Myocyte (in vitro differentiated cells): Measurements from ENCODE around the gene COL1A1. TPM values are rescaled to one million over a fixed set of nuclear protein-coding genes. Genes with fewer than 3 reads are reported as not detected.

Experiments used
- DNase-seq: peaks from one replicate; pipeline ENCODE4 v3.0.0-alpha.2; 2012; ENCODE audit warnings: low read depth
- total RNA-seq: library from RNA; depleted of rRNA; stranded (reverse); fragments of >200 nt; gene quantifications from 2 replicates; pipeline ENCODE4 v1.2.3, GENCODE V29; 2014

Gene COL1A1
- total RNA-seq, 1 donor from 2014 or later: 604 TPM

GRCh38 chr17:50187751-50188530 lies 13.5 kb downstream of the COL1A1 start:
- DNase-seq: peak; percentile 51

GRCh38 chr17:50187394-50187725 lies 14.1 kb downstream of the COL1A1 start:
- DNase-seq: no peak

- peak; percentile 56 for DNase-seq
These were observed 14.6 kb downstream of the COL1A1 start for GRCh38 chr17:50186661-50187393.

GRCh38 chr17:50185631-50186471 lies 15.6 kb downstream of the COL1A1 start:
- peak; percentile 24 for DNase-seq

GRCh38 chr17:50184611-50185398 lies 16.6 kb downstream of the COL1A1 start:
- DNase-seq: peak; percentile 43

- peak; percentile 36 for DNase-seq
These were observed 17.4 kb downstream of the COL1A1 start for GRCh38 chr17:50184064-50184463.

GRCh38 chr17:50183421-50183994 lies 17.9 kb downstream of the COL1A1 start:
- DNase-seq: peak; percentile 20

- DNase-seq: peak; percentile 31
These were observed 18.5 kb downstream of the COL1A1 start for GRCh38 chr17:50182783-50183420.

- DNase-seq: peak; percentile 87
These were observed 19.6 kb downstream of the COL1A1 start for GRCh38 chr17:50181591-50182560.

- DNase-seq: no peak
These were observed 20.3 kb downstream of the COL1A1 start for GRCh38 chr17:50181144-50181543.

GRCh38 chr17:50180620-50181019 lies 20.8 kb downstream of the COL1A1 start:
- DNase-seq: no peak

- no peak for DNase-seq
These were observed 21.3 kb downstream of the COL1A1 start for GRCh38 chr17:50180111-50180510.

- DNase-seq: peak; percentile 97
These were observed 23.2 kb downstream of the COL1A1 start for GRCh38 chr17:50177983-50178834.

GRCh38 chr17:50177476-50177875 lies 24.0 kb downstream of the COL1A1 start:
- no peak for DNase-seq

- peak; percentile 52 for DNase-seq
These were observed 24.7 kb downstream of the COL1A1 start for GRCh38 chr17:50176559-50177357.

- peak; percentile 55 for DNase-seq
These were observed 26.2 kb downstream of the COL1A1 start for GRCh38 chr17:50175035-50175807.
